ENCODE data around the gene CAMSAP2. TPM values are rescaled to one million over a fixed set of nuclear protein-coding genes. Genes with fewer than 3 reads are reported as not detected.

The CAMSAP2 gene
- total RNA-seq, 2 donors from 2014 or later = 5.4 to 7.5 TPM

GRCh38 chr1:200738949-200739651 is 407 bp downstream of the CAMSAP2 start:
- Histone ChIP-seq H3K27ac (peak overlapping the region; percentile 97), H3K36me3 (no peaks in the 10 kb centered on the region), H3K9me3 (no peaks in the 10 kb centered on the region), H3K4me3 (peak overlapping the region; percentile 96), H3K4me1 (no peaks in the 10 kb centered on the region), H3K9ac (ENCODE audit: low read depth in 2 of 2, low read length in 2 of 2) (peak overlapping the region; percentile 91 to 99), H3K27me3 (no peaks in the 10 kb centered on the region)
- DNase-seq = peak; percentile 71
- TF ChIP-seq, protein P1, sequence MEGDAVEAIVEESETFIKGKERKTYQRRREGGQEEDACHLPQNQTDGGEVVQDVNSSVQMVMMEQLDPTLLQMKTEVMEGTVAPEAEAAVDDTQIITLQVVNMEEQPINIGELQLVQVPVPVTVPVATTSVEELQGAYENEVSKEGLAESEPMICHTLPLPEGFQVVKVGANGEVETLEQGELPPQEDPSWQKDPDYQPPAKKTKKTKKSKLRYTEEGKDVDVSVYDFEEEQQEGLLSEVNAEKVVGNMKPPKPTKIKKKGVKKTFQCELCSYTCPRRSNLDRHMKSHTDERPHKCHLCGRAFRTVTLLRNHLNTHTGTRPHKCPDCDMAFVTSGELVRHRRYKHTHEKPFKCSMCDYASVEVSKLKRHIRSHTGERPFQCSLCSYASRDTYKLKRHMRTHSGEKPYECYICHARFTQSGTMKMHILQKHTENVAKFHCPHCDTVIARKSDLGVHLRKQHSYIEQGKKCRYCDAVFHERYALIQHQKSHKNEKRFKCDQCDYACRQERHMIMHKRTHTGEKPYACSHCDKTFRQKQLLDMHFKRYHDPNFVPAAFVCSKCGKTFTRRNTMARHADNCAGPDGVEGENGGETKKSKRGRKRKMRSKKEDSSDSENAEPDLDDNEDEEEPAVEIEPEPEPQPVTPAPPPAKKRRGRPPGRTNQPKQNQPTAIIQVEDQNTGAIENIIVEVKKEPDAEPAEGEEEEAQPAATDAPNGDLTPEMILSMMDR (IDR thresholded peaks at IDR 0.05) = no peak
- intact Hi-C loops (cut with DNase I) = no loop called here

DNA sequence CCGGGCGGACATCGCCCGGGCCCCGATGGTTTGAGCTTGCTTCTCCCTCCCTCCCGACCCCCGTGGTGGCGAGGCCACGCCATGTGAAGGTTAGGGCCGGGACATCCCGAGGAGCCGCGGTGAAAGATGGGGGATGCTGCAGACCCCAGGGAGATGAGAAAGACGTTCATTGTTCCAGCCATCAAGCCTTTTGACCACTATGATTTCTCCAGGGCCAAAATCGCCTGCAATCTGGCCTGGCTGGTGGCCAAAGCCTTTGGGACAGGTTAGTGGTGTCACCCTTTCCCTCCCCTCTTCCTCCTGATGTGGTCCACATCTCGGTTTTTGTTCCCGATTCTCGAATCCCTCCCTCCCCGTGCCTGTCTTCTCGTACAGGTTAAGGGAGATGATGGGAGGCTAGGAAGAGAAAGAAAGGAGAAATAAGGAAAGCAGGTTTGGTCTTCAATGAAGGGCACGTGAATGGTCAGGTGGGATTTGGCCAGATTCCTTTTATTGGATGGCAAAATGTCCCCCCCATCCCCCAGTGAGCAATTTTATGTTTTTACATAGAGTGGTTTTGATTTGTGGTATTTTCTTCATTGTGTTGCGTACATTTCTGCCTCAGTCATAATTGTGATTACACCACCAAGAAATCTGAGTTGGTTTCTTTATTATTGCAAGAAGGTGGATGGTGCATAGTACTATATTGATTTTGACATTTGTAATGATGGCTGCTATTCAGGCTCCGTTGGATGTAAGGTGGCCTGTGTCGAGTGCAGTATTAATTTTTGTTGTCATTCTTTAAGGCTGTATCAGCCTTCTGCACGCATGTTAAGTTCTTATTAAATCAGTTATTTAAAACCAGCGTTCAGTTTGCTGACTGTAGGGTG is 1.2 kb downstream of the CAMSAP2 start:
- H3K27ac ChIP-seq = peak overlapping the region; percentile 97
- peak; percentile 41 for DNase-seq
- peak overlapping the region; percentile 87 to 99 for H3K9ac ChIP-seq (ENCODE audit: low read depth in 2 of 2, low read length in 2 of 2)
- H3K9me3 ChIP-seq = no peaks in the 10 kb centered on the region
- no peaks in the 10 kb centered on the region for H3K36me3 ChIP-seq
- intact Hi-C loops (cut with DNase I) = no loop called here
- H3K27me3 ChIP-seq = no peaks in the 10 kb centered on the region
- H3K4me1 ChIP-seq = no peaks in the 10 kb centered on the region
- H3K4me3 ChIP-seq = peak overlapping the region; percentile 96
- TF ChIP-seq, protein P1 (IDR thresholded peaks at IDR 0.05) = no peak

DNA sequence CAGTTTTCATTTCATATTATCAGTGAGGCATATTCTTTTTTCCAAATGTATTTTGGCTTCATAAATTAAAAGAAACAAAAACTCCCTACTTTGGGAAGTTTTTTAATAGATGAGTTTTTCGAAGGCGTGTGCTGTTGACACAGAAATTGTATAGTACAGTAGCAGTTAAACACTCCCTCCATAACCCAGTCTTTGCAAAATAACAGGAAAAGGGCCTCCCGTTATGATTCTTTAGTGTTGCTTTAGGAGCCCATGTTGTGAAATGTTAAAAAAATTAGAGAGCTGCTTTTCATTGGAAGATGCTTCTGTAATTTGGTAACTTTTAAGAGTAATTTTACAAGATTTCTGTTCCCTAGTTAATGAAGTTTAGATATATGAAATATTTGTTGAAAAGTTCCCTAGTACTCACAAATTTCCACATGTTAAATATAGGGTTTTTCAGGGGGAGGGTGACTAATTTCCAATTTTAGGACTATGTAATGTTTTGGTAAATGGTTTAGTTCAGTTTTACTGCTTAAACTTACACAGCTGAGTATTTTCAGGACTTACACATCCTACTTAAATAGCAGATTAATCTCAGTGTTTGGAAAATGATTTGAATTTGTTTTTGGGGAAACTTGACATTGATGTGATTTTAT is 2.0 kb downstream of the CAMSAP2 start:
- Histone ChIP-seq H3K36me3 (no peaks in the 10 kb centered on the region), H3K9ac (ENCODE audit: low read depth in 2 of 2, low read length in 2 of 2) (no peak overlapping the region), H3K27me3 (no peaks in the 10 kb centered on the region), H3K4me1 (no peaks in the 10 kb centered on the region), H3K9me3 (no peaks in the 10 kb centered on the region), H3K4me3 (no peak overlapping the region), H3K27ac (no peak overlapping the region)
- TF ChIP-seq, protein P1 (IDR thresholded peaks at IDR 0.05) = no peak
- intact Hi-C loops (cut with DNase I) = no loop called here
- no peak for DNase-seq

DNA sequence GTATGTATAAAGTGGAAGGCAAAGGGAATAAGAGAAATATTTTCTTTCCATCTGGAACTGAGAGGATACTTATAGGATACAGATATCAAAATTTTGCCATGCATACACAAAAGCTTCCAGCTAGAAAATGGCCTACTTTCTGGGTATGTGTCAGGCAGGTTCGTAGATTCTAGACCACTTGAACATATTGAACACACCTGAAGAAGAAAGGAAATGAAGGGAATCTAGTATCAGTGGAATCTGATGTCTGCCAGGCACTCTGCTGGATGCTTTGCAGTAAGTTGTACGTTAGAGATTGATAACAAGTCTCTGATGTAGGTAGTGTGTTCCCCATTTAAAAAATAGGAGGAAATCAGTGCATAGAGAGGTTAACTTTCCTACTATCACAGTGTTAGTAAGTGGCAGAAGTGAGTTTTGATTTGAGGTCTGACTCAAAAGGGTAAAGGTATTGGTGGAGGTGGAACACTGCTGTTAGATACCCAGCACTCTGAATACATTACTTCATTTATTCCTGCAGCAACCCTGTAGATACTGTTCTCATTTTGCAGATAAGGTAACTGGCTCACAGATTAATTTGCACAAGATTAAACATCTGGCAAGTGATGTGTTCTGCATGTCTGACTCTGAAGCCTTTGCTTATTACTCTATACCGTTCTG is 3.0 kb downstream of the CAMSAP2 start:
- Histone ChIP-seq H3K27me3 (no peaks in the 10 kb centered on the region), H3K9ac (ENCODE audit: low read depth in 2 of 2, low read length in 2 of 2) (no peak overlapping the region), H3K4me1 (no peaks in the 10 kb centered on the region), H3K36me3 (no peaks in the 10 kb centered on the region), H3K9me3 (no peaks in the 10 kb centered on the region), H3K4me3 (no peak overlapping the region), H3K27ac (no peak overlapping the region)
- TF ChIP-seq, protein P1 (IDR thresholded peaks at IDR 0.05) = no peak
- intact Hi-C loops (cut with DNase I) = no loop called here
- DNase-seq = no peak

DNA sequence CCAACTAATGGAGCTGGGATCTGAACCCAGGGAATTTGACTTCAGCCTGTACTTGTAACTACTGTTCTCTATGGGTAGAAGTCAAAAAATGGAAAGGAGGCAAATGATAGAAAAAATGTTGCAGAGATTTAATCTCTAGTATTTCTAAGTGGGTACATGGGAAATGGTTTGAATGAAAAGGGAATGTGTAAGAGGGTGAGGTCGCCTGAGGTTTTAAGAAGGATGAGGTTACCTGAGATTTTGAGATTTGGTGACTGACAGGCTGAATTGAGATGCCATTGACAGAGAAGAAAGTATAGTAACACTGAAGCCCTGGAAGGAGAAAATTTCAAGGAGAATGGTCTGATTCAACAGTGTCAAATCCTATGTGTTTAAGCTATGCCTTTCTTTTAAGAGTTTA is 5.5 kb downstream of the CAMSAP2 start:
- no peak overlapping the region for H3K27ac ChIP-seq
- H3K9ac ChIP-seq (ENCODE audit: low read depth in 2 of 2, low read length in 2 of 2) = no peak overlapping the region
- H3K9me3 ChIP-seq = no peaks in the 10 kb centered on the region
- no peaks in the 10 kb centered on the region for H3K36me3 ChIP-seq
- intact Hi-C loops (cut with DNase I) = no loop called here
- H3K27me3 ChIP-seq = no peaks in the 10 kb centered on the region
- no peak overlapping the region for H3K4me3 ChIP-seq
- DNase-seq = no peak
- H3K4me1 ChIP-seq = no peaks in the 10 kb centered on the region
- TF ChIP-seq, protein P1 (IDR thresholded peaks at IDR 0.05) = no peak
